ENCODE results near the gene XYLT1. TPM values are rescaled to one million over a fixed set of nuclear protein-coding genes. Genes with fewer than 3 reads are reported as not detected.

XYLT1 gene
- total and polyA plus RNA-seq, 10 of the 15 experiments (the other 5 are each of a cell fraction or from before 2014, with no cell fraction given) = 0.88 to 14.8 (median 5.8) TPM

GRCh38 chr16:17177242-17177958 lies 293.4 kb downstream of the XYLT1 start:
- intact Hi-C loops (cut with micrococcal nuclease; ENCODE audit: unreplicated experiment) = no loop called here
- RAD21 ChIA-PET (ENCODE audit: unreplicated experiment) = no interaction called here
- Histone ChIP-seq H3K4me1 (ENCODE audit: control insufficient read depth, insufficient read depth, low read length) (peaks cover 6% of the 10 kb centered on the region), H4K20me1 (ENCODE audit: control insufficient read depth, insufficient read depth) (no peaks in the 10 kb centered on the region), H3K4me3 (no peak overlapping the region), H2AFZ (ENCODE audit: control insufficient read depth, low read depth, low read length) (no peak overlapping the region), H3K4me2 (ENCODE audit: control insufficient read depth, insufficient read depth) (no peak overlapping the region), H3K9ac (ENCODE audit: control insufficient read depth, insufficient read depth, low read length) (no peak overlapping the region), H3K27ac (ENCODE audit: control insufficient read depth, insufficient read depth) (no peak overlapping the region), H3K9me3 (replicated peaks; ENCODE audit: control insufficient read depth, insufficient read depth, low read length) (no peaks in the 10 kb centered on the region), H3K36me3 (ENCODE audit: control insufficient read depth in 2 of 2, insufficient read depth in 2 of 2, low read length in 1 of 2) (no peaks in the 10 kb centered on the region), H3K27me3 (replicated peaks in 1 of 2; ENCODE audit: control insufficient read depth in 2 of 2, insufficient read depth in 2 of 2, low read length in 1 of 2) (no peaks in the 10 kb centered on the region), H3K79me2 (ENCODE audit: control insufficient read depth, insufficient read depth, low read length) (no peaks in the 10 kb centered on the region)
- WGBS (ENCODE audit: insufficient coverage, insufficient replicate concordance, low lambda C conversion rate, missing lambda C conversion rate) = 44% methylated on average over 6 of the region's 6 CpGs
- in situ Hi-C loops (cut with MboI) = no loop called here
- ATAC-seq (no peak), FAIRE-seq (no peak), DNase-seq (ENCODE audit: low read depth, low spot score) (no peak)
- SMC1A ChIA-PET (ENCODE audit: uncharacterized antibody, unreplicated experiment) = interaction anchor here (0.6 to 1.7 kb wide), 2 partner anchors 28 to 655 kb away, joined by 3 to 5 read pairs; no protein-coding TSS in a partner anchor
- no TSS peak for BruUV-seq (replicated peaks)
- POLR2A ChIA-PET = no interaction called here
- CTCF ChIA-PET = interaction anchor here (0.8 to 1.8 kb wide), 4 partner anchors 17 to 317 kb away, joined by 3 to 7 read pairs (median 4); no protein-coding TSS in a partner anchor
- TF ChIP-seq GATAD2B (conservative IDR thresholded peaks at IDR 0.05; ENCODE audit: low read depth) (no peak), RELA (IDR thresholded peaks at IDR 0.05; ENCODE audit: borderline replicate concordance, partially characterized antibody) (no peak), ZBTB40 (IDR thresholded peaks at IDR 0.05; ENCODE audit: borderline replicate concordance) (no peak), POLR2AphosphoS2 (IDR thresholded peaks at IDR 0.05; ENCODE audit: low read depth, low read length) (no peak), ZNF274 (IDR thresholded peaks at IDR 0.05; ENCODE audit: insufficient read depth, insufficient read length) (no peak), MTA2 (IDR thresholded peaks at IDR 0.05; ENCODE audit: low read depth) (no peak), CEBPB (IDR thresholded peaks at IDR 0.05; ENCODE audit: borderline replicate concordance in 1 of 2, low read depth in 2 of 2, low read length in 2 of 2) (no peak), SPI1 (IDR thresholded peaks at IDR 0.05; ENCODE audit: borderline replicate concordance, insufficient read depth, low read depth, low read length) (no peak), POU2F2 (IDR thresholded peaks at IDR 0.05; ENCODE audit: borderline replicate concordance, low read depth, low read length) (no peak), BMI1 (IDR thresholded peaks at IDR 0.05; ENCODE audit: borderline replicate concordance) (no peak), CEBPZ (IDR thresholded peaks at IDR 0.05; ENCODE audit: low read depth, low read length) (no peak), E2F8 (IDR thresholded peaks at IDR 0.05; ENCODE audit: low read depth, partially characterized antibody) (no peak), ZSCAN29 (IDR thresholded peaks at IDR 0.05) (no peak)

Data from GM12878 (cell line).